ENCODE data around the gene WWP2. TPM values are rescaled to one million over a fixed set of nuclear protein-coding genes. Genes with fewer than 3 reads are reported as not detected.

Gene WWP2
- total RNA-seq, 2 experiments from 2014 or later, result 35.8 to 39.5 TPM

DNA sequence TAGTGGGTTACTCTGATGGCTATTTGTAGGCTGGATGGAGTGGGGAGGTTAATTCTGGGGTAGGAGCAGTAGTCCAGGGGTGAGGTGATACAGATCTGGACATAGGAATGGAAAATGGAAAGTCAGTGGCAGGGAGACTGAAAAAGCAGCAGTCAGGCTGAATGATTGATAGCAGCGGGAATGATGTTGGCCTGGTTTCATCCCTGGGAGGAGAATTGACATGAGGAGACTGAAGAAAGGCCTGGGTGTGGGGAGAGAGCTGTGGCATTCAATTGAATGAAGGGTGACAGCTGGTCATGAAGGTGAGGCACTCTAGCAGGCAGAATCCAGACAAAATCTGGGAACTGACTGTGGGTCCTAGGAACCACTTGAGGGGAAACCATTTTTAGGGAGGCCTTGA lies 154.3 kb downstream of the WWP2 start:
- DNase-seq, result no peak
- intact Hi-C loops (cut with micrococcal nuclease), result no loop called here
- Mint-ChIP-seq H3K27me3 (no peaks in the 10 kb centered on the region), H3K9me3 (no peaks in the 10 kb centered on the region), H3K36me3 (peaks cover 4% of the 10 kb centered on the region), H3K4me1 (ENCODE audit: low read depth) (no peaks in the 10 kb centered on the region), H3K27ac (no peak overlapping the region), H3K4me3 (no peak overlapping the region)
- CTCF ChIA-PET, result no interaction called here
- POLR2A ChIA-PET, result interaction anchor here (0.6 kb wide), 1 partner anchor 175 kb away, joined by 3 read pairs; no protein-coding TSS in a partner anchor

DNA sequence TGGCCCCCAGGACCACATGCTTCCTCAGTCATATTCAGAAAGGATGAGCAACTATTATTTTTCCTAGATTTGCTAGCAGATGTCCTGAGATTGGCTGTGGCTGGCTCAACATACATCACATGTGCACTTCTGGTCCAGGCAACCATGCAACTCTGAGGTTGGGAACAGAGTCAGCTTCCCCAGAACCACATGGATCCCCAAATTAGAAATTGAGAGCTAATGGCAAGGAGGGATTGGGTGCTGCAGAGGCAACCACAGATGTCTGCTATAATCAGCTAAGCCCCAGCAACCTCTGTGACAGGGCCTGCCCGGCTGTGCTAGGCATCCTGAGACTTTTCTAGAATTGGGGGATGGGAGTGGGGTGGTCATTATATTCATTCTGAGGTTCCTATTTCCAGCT lies 155.2 kb downstream of the WWP2 start:
- H3K36me3 Mint-ChIP-seq, result peaks cover 4% of the 10 kb centered on the region

DNA sequence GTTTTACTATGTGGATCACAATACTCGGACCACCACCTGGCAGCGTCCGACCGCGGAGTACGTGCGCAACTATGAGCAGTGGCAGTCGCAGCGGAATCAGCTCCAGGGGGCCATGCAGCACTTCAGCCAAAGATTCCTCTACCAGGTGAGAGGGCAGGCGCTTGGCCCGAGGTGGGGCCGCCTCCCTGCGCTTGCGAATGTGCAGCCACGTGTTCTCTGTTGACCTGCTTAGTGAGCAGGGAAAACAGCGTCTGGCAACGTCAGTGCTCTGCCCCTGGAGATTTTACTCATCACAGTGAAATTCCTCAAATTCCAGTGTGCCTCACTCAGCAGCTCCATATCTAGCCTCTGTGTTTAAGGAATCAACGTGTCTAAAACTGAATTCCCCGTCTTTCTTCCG lies 155.6 kb downstream of the WWP2 start:
- H3K9me3 Mint-ChIP-seq, result no peaks in the 10 kb centered on the region
- H3K27ac Mint-ChIP-seq, result no peak overlapping the region
- CTCF ChIA-PET, result interaction anchor here (2.4 kb wide), 1 partner anchor 13 kb away, joined by 10 read pairs; no protein-coding TSS in a partner anchor
- no peak overlapping the region for H3K4me3 Mint-ChIP-seq
- intact Hi-C loops (cut with micrococcal nuclease), result no loop called here
- no peak for DNase-seq
- H3K36me3 Mint-ChIP-seq, result peaks cover 2% of the 10 kb centered on the region
- no peaks in the 10 kb centered on the region for H3K4me1 Mint-ChIP-seq (ENCODE audit: low read depth)
- H3K27me3 Mint-ChIP-seq, result no peaks in the 10 kb centered on the region
- POLR2A ChIA-PET, result no interaction called here

More for the DNA sequence above, 155.2 kb downstream of the WWP2 start:
- no peak for DNase-seq
- no peak overlapping the region for H3K27ac Mint-ChIP-seq
- intact Hi-C loops (cut with micrococcal nuclease), result no loop called here
- POLR2A ChIA-PET, result no interaction called here
- H3K4me3 Mint-ChIP-seq, result no peak overlapping the region
- H3K27me3 Mint-ChIP-seq, result no peaks in the 10 kb centered on the region
- CTCF ChIA-PET, result interaction anchor here (2.4 kb wide), 1 partner anchor 13 kb away, joined by 10 read pairs; no protein-coding TSS in a partner anchor
- H3K9me3 Mint-ChIP-seq, result no peaks in the 10 kb centered on the region
- no peaks in the 10 kb centered on the region for H3K4me1 Mint-ChIP-seq (ENCODE audit: low read depth)

DNA sequence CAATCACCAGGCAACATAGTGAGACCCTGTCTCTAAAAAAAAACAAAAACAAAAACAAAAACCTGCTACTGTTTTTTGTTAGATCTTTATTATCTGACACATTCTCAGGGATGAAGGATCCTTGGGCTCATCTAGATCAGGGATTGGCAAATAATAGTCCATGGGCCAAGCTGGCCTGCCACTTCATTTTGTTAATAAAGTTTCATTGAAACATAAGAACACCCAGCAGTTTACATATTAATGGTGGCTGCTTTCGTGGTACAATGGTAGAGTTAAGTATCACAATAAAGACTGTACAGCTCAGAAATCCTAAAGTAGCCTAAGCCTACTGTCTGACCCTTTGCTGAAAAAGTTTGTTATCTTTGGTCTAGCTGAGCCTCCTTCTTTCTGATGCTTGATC lies 156.1 kb downstream of the WWP2 start:
- POLR2A ChIA-PET, result no interaction called here
- no peaks in the 10 kb centered on the region for H3K4me1 Mint-ChIP-seq (ENCODE audit: low read depth)
- intact Hi-C loops (cut with micrococcal nuclease), result no loop called here
- no peaks in the 10 kb centered on the region for H3K27me3 Mint-ChIP-seq
- no peak overlapping the region for H3K4me3 Mint-ChIP-seq
- CTCF ChIA-PET, result interaction anchor here (2.4 kb wide), 1 partner anchor 12 kb away, joined by 10 read pairs; no protein-coding TSS in a partner anchor
- no peak for DNase-seq
- no peak overlapping the region for H3K27ac Mint-ChIP-seq
- no peaks in the 10 kb centered on the region for H3K9me3 Mint-ChIP-seq
- H3K36me3 Mint-ChIP-seq, result peaks cover 2% of the 10 kb centered on the region

DNA sequence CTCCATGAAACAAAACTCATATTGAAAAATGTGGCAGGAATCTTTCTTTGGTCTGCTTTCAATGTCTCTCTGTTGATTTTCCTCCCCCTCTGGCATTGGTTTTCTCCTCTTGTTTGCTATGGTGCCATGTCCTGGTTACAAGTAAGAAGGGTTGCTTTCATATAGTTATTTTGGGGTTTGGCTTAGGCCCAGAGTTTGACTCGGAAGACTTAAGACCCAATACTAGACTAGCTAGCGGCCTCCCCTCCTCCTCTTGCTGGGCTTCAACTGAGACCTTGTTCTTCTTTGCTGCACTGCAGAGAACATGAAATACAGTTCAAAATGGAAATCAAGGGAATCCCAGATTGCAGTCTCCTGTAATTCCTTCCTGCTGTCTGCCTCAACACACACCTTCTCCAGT lies 159.0 kb downstream of the WWP2 start:
- no peak overlapping the region for H3K4me3 Mint-ChIP-seq
- ChIA-PET CTCF (interaction anchor here (2.0 kb wide), 1 partner anchor 9 kb away, joined by 10 read pairs; no protein-coding TSS in a partner anchor), POLR2A (no interaction called here)
- H3K36me3 Mint-ChIP-seq, result peaks cover 2% of the 10 kb centered on the region
- no peak overlapping the region for H3K27ac Mint-ChIP-seq
- no peak for DNase-seq
- no peaks in the 10 kb centered on the region for H3K9me3 Mint-ChIP-seq
- H3K27me3 Mint-ChIP-seq, result no peaks in the 10 kb centered on the region
- intact Hi-C loops (cut with micrococcal nuclease), result no loop called here
- H3K4me1 Mint-ChIP-seq (ENCODE audit: low read depth), result no peaks in the 10 kb centered on the region

DNA sequence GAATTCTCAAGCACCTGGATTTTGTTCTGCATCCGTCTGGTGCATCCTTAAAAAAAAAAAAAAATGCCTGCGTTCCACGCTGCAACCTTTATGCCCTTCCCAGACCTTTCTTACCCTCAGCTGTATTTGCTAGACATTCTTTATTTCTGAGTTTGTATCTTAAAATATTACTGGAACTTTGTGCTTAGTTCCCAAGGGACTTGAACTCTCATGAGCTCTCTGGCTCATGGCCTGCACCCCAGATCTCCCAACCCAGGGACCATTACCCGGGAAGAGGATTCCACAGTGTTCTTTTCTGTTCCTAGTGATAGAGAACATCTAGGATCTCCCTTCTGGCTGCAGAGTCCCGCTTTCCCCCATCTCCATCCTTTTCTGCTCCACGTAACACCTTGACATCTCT lies 160.1 kb downstream of the WWP2 start:
- H3K27me3 Mint-ChIP-seq, result no peaks in the 10 kb centered on the region
- intact Hi-C loops (cut with micrococcal nuclease), result no loop called here
- ChIA-PET CTCF (interaction anchor here (0.6 to 1.0 kb wide), 3 partner anchors 8 to 469 kb away, joined by 3 to 5 read pairs (median 3); no protein-coding TSS in a partner anchor), POLR2A (no interaction called here)
- H3K36me3 Mint-ChIP-seq, result peaks cover 2% of the 10 kb centered on the region
- H3K4me3 Mint-ChIP-seq, result no peak overlapping the region
- no peaks in the 10 kb centered on the region for H3K9me3 Mint-ChIP-seq
- H3K4me1 Mint-ChIP-seq (ENCODE audit: low read depth), result no peaks in the 10 kb centered on the region
- H3K27ac Mint-ChIP-seq, result no peak overlapping the region
- no peak for DNase-seq

DNA sequence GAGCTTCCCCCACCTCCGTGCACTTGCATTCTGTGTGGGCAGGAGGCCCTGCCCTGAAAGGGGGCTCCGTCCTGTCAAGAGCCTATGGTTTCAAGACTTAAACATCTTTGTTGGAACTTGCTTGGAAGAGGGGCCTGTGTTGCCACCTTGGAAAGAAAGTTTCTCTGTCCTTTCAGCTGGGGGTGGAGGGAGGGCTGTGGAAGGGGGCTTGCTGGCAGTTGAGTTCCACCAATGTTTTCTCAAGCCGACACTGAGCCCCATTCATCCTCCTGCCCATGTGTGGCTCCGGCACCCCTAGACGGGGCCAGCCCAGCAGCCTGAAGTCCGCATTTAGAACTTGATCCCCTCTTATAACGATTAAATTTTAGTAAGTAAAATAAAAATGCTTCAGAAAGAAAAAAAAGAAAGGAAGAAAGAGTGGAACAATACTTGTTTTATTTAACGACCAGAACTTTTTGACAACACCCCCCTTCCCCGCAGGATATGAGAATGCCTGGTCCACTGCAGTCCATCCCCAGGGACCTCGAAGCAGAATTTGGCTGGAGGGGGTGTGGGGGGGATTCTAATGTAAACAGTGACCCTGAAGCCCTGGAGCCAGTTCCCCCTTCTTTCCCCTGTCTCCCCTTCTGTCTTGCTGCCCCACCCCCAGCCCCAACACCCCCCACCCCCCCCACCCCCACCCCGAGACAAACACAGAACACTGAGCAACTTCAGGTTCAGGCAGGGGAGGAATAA lies 162.1 kb downstream of the WWP2 start:
- no peak for DNase-seq
- POLR2A ChIA-PET, result no interaction called here
- H3K27me3 Mint-ChIP-seq, result no peaks in the 10 kb centered on the region
- intact Hi-C loops (cut with micrococcal nuclease), result no loop called here
- H3K27ac Mint-ChIP-seq, result no peak overlapping the region
- H3K4me1 Mint-ChIP-seq (ENCODE audit: low read depth), result no peaks in the 10 kb centered on the region
- H3K4me3 Mint-ChIP-seq, result no peak overlapping the region
- peaks cover 2% of the 10 kb centered on the region for H3K36me3 Mint-ChIP-seq
- CTCF ChIA-PET, result no interaction called here
- no peaks in the 10 kb centered on the region for H3K9me3 Mint-ChIP-seq

DNA sequence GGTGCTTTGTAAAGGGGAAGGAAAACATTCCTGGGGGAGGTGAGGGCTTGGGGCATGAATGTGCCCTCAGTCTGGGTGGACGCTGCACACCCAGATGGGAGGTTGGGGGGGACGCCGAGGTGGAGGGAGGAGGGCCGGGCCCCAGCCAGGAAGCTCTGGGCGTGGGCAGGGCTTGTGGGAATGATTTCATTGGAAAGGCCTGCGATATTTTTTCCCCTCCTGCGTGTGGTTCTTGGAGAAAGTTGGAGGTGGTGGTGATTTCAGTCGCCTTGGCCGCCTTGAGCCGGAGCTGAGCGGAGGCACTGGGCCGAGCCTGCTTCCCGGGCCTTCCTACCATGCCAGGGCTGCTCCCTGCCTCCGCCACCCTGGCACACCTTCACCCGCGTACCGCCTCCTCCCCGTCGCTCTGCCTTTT lies 162.7 kb downstream of the WWP2 start:
- CTCF ChIA-PET, result no interaction called here
- no peak for DNase-seq
- POLR2A ChIA-PET, result no interaction called here
- no peaks in the 10 kb centered on the region for H3K4me1 Mint-ChIP-seq (ENCODE audit: low read depth)
- intact Hi-C loops (cut with micrococcal nuclease), result no loop called here
- no peak overlapping the region for H3K4me3 Mint-ChIP-seq
- H3K36me3 Mint-ChIP-seq, result peaks cover 4% of the 10 kb centered on the region
- H3K27me3 Mint-ChIP-seq, result no peaks in the 10 kb centered on the region
- H3K27ac Mint-ChIP-seq, result no peak overlapping the region
- no peaks in the 10 kb centered on the region for H3K9me3 Mint-ChIP-seq

DNA sequence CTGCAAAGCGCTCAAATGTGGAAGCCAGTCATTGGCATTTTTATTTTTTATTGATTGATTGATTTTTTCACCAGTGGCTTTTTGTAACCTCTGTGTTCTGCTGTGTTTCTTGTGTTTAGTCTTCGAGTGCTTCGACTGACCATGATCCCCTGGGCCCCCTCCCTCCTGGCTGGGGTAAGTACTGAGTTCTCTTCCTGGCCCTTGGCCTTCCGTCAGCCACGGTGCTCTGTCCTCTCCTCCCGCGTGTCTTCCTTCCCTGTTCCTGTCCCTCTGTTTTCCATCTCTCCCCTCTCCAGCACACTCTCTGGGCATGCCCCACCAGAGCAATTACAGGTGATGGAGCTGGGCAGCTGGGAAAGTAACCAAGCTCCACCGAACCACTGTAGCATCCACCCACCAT lies 163.2 kb downstream of the WWP2 start:
- no peak for DNase-seq
- no peak overlapping the region for H3K4me3 Mint-ChIP-seq
- no peaks in the 10 kb centered on the region for H3K4me1 Mint-ChIP-seq (ENCODE audit: low read depth)
- H3K36me3 Mint-ChIP-seq, result peaks cover 4% of the 10 kb centered on the region
- CTCF ChIA-PET, result no interaction called here
- no peaks in the 10 kb centered on the region for H3K27me3 Mint-ChIP-seq
- H3K9me3 Mint-ChIP-seq, result no peaks in the 10 kb centered on the region
- intact Hi-C loops (cut with micrococcal nuclease), result no loop called here
- H3K27ac Mint-ChIP-seq, result no peak overlapping the region
- POLR2A ChIA-PET, result no interaction called here

DNA sequence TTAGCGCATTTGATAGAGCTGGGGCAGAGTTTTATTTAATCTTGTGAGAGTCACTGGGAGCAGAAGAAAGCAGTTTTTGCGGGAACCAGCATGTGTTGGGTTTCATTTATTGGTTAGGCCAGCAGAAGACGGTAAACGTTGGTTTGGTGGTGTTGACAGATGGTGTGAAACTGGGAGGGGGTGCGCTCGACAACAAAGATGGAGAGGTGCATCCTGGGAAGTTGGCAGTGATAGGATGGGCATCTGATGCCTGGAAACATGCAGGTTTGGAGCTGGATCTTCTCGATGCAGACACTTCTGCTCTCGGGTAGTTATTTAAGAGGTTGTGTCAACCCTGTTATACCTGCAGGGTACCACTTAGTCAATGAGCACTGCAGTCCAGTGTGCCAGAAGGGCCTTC lies 164.1 kb downstream of the WWP2 start:
- H3K9me3 Mint-ChIP-seq, result no peaks in the 10 kb centered on the region
- POLR2A ChIA-PET, result no interaction called here
- no peak overlapping the region for H3K4me3 Mint-ChIP-seq
- H3K27ac Mint-ChIP-seq, result no peak overlapping the region
- no peaks in the 10 kb centered on the region for H3K27me3 Mint-ChIP-seq
- intact Hi-C loops (cut with micrococcal nuclease), result no loop called here
- no peak for DNase-seq
- CTCF ChIA-PET, result no interaction called here
- H3K4me1 Mint-ChIP-seq (ENCODE audit: low read depth), result no peaks in the 10 kb centered on the region
- H3K36me3 Mint-ChIP-seq, result peaks cover 4% of the 10 kb centered on the region

DNA sequence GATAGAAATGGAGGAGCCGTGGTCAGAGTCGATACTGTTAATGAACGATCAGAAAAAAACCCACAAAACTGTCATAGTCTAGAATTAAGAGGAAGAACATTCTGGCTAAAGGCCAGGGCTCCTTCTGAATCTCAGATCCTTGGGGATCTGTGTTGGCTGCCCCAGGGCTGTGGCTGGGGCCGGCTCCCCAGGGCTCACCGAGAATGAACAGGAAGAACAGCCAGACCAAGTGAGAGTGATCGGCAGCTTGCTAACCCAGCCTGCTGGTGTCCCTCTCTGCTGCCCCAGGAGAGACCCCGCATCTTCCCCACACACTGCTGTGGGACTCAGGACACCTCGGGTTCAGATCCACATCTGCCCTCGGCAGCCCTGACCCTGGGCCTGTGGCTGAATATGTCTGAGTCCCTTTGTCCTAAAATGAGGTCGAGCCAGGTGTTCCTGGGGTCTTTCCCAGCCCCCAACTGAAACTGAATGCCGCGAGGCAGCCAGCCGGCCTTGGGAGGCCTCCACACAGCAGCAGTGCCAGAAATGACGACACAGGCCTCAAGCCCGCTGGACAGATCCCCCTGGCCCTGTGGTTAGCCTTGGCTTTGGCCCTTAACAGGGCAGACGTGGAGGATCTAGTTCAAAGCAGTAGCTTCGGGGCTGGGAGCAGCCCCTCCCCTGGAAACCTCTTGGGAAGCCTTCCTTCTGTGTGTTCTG lies 165.1 kb downstream of the WWP2 start:
- Mint-ChIP-seq H3K9me3 (no peaks in the 10 kb centered on the region), H3K4me1 (ENCODE audit: low read depth) (no peaks in the 10 kb centered on the region), H3K27me3 (no peaks in the 10 kb centered on the region), H3K27ac (no peak overlapping the region), H3K36me3 (peaks cover 2% of the 10 kb centered on the region), H3K4me3 (no peak overlapping the region)
- POLR2A ChIA-PET, result no interaction called here
- intact Hi-C loops (cut with micrococcal nuclease), result no loop called here
- no peak for DNase-seq
- CTCF ChIA-PET, result interaction anchor here (1.0 to 4.5 kb wide), 2 partner anchors 11 to 132 kb away, joined by 4 to 41 read pairs; no protein-coding TSS in a partner anchor

DNA sequence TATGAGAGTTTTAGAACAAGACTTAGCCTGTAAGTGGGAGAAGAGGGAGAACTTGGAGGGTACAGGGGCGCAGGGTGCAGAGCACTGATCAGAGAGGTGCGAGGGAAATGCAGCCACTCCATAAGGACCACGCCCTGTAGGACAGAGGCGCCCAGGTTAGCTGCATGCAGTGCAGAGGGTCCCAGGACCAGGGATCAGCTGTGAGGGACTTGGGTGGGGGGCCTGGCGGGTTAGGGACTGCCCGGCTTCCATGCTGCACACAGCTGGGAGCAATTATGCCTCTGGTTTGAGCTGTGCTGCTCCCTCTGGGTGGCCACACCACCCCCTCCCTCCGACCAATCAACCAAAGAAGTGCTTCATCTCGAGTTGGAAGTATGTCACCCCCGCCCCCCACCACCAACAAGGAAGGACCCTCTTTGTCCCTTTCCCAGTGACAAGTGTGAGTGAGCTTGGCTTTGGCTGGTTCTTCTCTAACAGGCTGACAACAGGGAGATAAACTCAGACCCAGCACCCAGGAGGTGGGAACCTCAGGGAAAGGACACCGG lies 166.8 kb downstream of the WWP2 start:
- ChIA-PET POLR2A (no interaction called here), CTCF (interaction anchor here (1.0 to 4.5 kb wide), 4 partner anchors 12 to 175 kb away, joined by 5 to 41 read pairs (median 13); partner anchors contain the start of gene NOB1)
- Mint-ChIP-seq H3K27ac (no peak overlapping the region), H3K4me3 (no peak overlapping the region), H3K9me3 (no peaks in the 10 kb centered on the region), H3K36me3 (peaks cover 13% of the 10 kb centered on the region), H3K4me1 (ENCODE audit: low read depth) (no peaks in the 10 kb centered on the region), H3K27me3 (no peaks in the 10 kb centered on the region)
- intact Hi-C loops (cut with micrococcal nuclease), result no loop called here
- DNase-seq, result no peak
